HG03442 (cell line): Measurements from ENCODE around the gene MYZAP.

Experiments
- ATAC-seq: cut with Tn5 transposase; IDR thresholded peaks from one replicate; pipeline ENCODE4 v1.9.1; 2021; ENCODE audit warnings: mild to moderate bottlenecking, moderate library complexity; ENCODE audit not compliant: unreplicated experiment

The MYZAP gene, protein sequence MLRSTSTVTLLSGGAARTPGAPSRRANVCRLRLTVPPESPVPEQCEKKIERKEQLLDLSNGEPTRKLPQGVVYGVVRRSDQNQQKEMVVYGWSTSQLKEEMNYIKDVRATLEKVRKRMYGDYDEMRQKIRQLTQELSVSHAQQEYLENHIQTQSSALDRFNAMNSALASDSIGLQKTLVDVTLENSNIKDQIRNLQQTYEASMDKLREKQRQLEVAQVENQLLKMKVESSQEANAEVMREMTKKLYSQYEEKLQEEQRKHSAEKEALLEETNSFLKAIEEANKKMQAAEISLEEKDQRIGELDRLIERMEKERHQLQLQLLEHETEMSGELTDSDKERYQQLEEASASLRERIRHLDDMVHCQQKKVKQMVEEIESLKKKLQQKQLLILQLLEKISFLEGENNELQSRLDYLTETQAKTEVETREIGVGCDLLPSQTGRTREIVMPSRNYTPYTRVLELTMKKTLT

DNA sequence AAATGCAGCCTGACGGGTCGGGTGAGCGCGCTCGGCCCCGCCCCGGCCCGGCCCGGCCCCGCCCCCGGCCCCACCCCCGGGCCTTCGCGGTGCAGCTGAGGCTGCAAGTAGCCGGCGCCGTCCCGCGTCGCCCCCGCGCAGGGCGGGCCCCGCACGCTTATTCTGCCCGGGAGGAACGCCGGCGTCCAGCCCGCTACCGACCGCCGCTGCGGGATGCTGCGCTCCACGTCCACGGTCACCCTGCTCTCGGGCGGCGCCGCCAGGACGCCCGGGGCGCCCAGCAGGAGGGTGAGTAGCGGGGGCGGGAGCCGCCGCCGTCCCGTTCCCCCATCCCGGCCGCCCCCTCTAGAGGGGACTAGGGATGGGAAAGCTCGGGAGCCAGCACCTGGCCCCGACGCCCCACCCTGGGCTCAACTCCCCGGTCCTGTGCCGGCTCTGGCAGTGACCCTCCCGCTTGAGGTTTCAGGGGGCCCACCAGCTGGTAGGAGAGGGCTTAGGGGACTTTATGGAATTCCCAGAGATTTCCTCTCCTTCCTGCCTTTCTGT, at the start of gene MYZAP:
TSS of gene MYZAP (plus strand) at position 83 of the 546 bp plus-strand sequence. CDS start at position 214, 131 bp downstream.
- no peak for ATAC-seq

DNA sequence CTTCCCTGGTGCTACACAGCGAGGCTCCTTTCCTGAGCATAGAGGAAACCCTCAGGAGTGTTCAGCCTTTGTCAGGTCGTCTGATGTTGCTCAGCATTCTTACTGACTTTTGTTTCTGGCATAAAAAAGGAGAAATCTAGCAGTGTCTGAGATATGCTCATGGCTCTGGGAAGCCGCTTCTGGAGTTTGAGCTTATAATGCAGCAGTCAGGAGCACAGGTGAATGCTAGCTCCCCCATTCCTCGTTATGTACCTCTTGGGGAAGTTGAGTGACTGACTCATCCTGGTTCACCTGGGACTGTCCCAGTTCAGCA, 49.2 kb upstream of the MYZAP start:
- ATAC-seq: no peak

DNA sequence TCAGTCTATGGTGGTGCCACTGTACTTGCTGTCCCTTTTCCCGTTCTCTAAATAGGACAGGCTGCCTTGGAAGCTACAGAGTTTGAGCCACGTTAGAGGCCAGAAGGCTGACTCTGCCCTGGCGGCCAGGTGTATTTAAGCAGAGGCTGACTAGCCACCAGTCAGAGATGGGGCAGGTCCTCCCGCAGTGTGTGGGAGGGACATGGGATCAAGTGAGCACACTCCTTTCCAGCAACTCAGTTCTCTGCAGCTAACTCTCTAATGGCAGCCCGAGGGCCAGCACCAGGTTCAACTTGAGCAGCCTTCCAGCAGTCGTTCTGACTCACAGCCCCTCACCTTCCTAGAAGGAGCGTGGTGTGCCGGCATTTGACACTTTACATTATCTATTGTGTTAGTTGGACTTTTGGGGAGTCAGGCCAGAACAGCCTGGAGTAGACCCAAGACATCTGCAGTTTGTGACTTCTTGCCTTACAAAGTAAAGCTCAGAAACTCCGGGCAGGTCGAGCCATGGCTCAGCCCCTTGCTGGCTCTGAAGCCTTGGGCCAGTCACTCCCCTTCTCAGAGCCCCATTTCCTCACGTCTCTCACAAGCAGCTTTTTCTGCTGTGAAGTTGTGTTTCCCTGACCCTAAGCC, 46.7 kb upstream of the MYZAP start:
- ATAC-seq: no peak

DNA sequence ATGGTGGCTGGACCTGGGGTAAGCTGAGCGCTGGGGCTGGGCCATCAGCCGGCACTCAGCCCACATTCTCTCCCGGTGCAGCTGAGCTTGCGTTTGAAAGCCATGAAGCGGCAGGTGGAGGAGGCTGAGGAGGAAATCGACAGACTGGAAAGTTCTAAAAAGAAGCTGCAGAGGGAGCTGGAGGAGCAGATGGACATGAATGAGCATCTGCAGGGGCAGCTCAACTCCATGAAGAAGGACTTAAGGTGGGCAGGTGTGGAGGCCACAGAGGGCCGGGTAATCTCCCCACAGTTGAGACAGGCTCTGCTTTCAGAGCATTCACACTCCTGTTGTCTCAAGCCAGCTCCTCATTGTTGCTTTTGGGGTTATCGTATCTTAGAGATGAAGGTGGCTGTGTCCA, 45.7 kb upstream of the MYZAP start:
- no peak for ATAC-seq

DNA sequence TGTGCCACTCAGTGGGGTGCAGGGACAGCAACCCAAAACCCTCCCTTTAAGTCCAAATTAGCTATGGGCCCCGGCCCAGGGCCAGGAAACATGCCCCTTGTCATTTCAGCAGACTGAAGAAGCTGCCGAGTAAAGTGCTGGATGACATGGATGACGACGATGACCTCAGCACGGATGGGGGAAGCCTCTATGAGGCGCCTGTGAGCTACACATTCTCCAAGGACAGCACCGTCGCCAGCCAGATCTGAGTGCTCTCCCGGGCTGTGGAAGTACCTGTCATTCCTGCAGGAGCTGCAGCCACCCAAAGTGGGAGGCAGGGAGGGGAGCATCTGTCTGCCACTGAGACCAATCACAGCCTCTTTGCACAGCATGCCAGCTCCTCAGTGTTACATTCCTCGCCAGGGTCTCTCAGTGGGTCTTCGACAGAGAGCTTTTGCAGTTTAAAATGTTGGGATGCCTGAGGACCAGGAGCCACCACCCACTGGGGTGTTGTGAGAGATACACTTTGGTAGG, 44.4 kb upstream of the MYZAP start:
- no peak for ATAC-seq

DNA sequence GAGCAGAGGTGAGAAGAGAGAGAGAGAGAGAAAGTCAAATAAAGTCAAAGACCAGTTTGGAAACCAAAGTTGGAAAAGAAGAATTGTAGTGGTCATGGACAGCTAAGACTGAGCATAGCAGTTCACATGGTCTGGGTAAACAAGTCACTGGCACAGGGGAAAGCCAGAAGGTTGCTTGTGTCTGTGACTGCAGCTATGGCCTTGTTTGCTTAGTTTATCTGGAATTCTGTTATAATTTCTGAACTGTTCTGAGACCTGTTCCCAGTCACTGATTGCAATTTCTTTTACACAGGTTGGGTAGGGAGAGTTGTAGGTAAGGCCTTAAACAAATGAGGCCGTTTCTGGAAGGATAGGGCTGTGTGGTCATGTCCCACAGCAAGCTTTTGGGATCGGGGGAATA, 43.4 kb upstream of the MYZAP start:
- no peak for ATAC-seq

GRCh38 chr15:57548835-57549234, 42.9 kb upstream of the MYZAP start:
- ATAC-seq: no peak

DNA sequence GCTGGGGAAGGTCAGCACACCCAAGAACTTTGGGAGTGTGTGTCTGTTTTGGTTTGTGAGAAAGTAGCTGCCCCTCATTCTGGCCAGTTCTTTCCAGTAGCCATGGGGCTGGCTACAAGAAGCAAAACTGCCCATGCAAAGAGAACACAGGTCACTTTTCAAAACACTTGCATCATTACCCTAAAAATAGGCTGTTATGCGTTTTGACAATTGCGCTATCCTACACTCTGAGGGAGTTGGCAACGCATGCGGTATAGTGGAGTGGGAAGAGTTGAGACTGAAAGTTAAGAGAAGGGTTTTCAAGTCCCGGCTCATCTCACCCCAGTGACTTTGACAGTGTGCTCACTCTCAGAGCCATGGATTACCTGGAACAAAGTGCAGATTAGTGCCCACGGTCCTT, 41.8 kb upstream of the MYZAP start:
- no peak for ATAC-seq

GRCh38 chr15:57550640-57551039, 41.1 kb upstream of the MYZAP start:
- no peak for ATAC-seq

GRCh38 chr15:57551715-57552677, 39.7 kb upstream of the MYZAP start:
- no peak for ATAC-seq

DNA sequence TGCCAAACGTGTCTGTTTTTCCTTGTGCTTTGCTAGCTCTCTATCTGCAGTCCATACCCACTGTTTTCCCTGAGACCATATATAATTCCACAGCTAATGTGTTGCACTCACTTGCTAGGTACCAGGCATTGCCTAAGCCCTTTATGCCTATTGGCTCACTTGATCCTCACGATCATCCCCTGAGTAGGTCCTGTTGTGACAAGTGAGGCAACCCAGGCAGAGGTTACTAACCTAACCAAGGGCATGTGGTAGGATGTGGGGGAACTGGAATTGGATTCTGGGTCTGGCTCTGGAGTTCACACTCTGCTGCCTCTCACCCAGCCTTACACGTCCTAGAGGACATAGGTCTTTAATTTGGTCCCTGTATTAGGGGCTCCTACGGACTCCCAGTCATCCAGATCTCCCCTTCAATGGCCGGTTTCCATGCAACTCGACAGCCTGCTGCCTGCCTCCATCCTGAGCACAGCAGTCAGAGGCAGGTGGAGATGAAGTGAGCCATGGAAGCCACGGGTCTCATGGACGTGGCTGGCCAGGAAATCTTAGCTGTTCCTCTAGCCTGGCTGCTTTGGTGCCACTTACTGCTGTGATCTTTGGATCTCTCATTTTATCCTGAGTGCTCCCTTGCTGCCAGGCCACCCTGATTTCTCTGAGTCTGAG, 38.9 kb upstream of the MYZAP start:
- no peak for ATAC-seq

- no peak for ATAC-seq
Observed at GRCh38 chr15:57553526-57553925, 38.2 kb upstream of the MYZAP start.

DNA sequence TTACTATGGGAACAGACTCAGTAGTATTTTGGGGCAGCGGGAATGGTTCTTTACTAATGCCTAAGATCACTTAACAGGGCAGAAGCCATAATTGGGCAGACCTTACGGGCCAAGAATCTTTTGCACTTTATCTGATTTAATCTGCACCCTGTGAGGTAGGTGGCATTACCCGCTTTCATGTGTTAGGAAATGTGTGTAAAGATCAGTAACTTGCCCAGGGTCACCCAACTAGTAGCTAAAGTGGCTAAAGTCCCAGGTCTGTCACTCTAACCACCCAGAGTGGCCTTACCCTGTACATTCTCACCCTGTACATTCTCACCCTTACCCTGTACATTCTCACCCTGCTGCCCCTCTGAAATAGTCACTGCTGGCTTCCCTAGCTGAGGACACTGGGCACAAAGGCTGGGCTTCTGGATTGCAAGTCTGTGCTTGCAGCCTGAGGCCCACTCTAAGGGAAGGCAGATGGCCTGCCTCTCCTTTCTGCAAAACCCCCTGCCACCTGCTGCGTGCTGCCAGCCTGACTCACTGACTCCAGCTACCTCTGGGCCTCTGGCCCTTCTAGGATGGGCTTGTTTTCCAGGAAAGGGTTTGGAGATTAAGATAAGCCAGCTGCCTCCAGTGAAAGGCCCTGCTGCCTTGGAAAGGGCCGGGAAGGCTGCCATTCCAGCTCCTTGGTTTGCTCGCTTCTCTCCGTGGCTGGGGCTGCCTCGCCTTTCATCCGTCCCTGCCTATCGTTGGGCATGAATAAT, 37.5 kb upstream of the MYZAP start:
- ATAC-seq: no peak

DNA sequence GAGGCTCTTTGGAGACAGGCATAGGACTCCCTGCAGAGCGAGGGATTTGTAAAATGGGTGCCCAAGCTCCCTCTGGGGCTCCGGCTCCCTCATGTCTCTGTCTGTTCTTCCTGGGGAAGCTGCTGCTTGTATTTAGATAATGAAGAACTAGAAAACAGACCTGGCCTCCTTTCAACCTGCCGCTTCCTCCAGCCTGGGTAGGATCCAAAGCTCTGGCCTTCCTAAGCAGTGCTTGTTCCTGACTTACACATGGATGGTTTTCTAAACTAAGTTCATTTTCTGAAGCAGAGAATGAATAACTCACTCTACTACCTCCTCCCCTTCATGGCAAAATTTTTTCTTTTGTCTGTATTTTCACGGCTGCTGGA, 36.9 kb upstream of the MYZAP start:
- ATAC-seq: no peak

- no peak for ATAC-seq
Observed at GRCh38 chr15:57555270-57555669, 36.4 kb upstream of the MYZAP start.

- ATAC-seq: no peak
Observed at GRCh38 chr15:57556040-57556439, 35.7 kb upstream of the MYZAP start.

DNA sequence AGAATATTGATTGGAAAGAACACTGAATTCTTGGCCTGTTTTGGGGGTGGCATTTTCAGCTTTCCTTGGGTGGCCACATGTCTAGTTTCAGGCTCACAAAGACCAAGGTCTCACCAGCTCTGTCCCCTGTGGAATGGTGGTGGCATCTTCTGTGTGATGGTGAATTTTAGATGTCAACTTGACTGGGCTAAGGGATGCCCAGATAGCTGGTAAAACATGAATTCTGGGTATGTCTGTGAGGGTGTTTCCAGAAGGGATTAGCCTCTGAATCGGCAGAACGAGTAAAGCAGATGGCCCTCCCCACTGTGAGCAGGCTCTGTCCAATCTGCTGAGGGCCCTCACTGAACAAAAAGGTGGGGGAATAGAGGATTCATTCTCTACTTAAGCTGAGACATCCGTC, 34.4 kb upstream of the MYZAP start:
- no peak for ATAC-seq

- ATAC-seq: no peak
Observed at GRCh38 chr15:57557810-57558209, 33.9 kb upstream of the MYZAP start.

GRCh38 chr15:57559875-57560274, 31.8 kb upstream of the MYZAP start:
- ATAC-seq: no peak
